ENCODE results near the gene GRM8.
"Not testable (repeated sequence)": the region's sequence is repeated elsewhere in the genome, so short reads cannot be mapped to it uniquely, and the experiment has no call there.

GRM8 gene

DNA sequence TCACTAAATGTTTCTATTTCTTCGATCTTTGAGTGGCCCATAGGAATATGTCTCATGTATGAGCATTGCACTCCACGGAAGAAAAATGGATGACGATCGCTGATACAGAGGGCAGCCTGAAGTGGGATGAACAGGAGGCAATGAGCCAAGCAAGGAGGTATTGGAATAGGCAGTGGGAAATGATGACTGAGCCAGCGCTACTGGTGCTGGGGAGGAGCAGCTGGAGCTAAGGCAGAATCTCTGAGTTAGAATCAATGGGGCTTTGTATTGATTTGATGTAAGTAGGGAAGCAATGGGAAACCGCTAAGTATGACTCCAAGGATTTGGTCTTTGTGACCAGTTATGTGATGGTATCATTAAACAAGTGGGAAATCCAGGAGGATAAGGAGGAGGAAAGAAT is 345.1 kb downstream of the GRM8 start:
- DNase-seq = not testable (repeated sequence)

DNA sequence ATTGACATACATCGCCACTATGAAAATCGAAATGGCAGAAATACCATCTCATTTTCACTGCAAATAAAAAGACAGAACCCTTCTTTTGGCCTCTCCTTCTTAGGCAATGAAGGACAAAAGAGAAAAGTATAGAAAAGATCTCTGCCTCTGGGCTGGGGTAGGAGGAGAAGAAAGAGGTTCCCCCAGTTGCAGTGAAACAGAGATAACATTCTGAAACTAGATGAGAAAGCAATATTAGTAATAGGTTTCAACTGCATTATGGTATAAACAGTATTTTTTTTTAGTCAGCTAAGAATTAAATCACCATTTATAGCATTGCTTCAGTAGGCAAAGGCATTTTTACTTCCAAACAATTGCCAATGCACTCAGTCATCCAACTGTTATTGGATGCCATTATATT is 347.5 kb downstream of the GRM8 start:
- DNase-seq = not testable (repeated sequence)

GRCh38 chr7:126901041-126901765 is 351.5 kb downstream of the GRM8 start:
- DNase-seq = not testable (repeated sequence)

GRCh38 chr7:126887980-126888379 is 364.8 kb downstream of the GRM8 start:
- not testable (repeated sequence) for DNase-seq

- DNase-seq = not testable (repeated sequence)
Observed at GRCh38 chr7:126887560-126887959, 365.2 kb downstream of the GRM8 start.

- DNase-seq = not testable (repeated sequence)
Observed at GRCh38 chr7:126882730-126883129, 370.0 kb downstream of the GRM8 start.

DNA sequence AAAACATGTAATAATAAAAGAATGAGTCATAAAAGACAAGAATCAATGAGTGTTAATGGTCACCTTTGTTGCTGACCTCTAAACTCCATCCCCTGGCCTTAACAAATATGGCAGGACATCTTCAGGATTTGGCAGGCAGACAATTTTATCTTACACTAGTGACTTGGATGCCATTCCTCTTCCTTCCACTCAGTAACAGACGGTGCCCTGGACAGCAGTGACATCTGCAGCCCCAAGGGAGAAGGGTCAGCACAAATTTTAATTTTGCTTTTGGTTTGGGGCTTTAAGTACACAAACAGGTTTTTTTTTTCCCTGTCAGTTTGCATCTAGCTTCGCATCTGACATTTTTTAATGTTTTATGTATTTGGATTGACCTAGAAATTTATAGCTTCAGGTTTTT is 370.8 kb downstream of the GRM8 start:
- DNase-seq = not testable (repeated sequence)

DNA sequence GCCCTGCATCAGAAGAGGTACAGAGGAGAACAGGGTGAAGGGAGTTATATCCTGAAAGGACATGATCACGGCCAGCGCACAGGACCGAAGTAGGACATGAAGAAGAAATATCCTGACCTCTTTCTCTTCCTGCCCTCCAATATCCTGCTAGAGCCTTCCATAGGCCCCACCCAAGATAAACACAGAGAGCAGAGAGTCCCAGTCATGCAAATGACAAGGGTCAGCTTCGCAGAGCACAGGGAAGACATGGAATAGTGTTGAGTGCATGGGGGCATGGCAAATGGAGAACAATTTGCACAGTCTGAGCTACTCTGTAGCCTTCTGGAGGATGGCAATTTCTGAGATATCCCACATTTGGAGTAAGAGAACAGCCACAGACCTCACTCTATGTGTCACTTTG is 371.4 kb downstream of the GRM8 start:
- no peak for DNase-seq

DNA sequence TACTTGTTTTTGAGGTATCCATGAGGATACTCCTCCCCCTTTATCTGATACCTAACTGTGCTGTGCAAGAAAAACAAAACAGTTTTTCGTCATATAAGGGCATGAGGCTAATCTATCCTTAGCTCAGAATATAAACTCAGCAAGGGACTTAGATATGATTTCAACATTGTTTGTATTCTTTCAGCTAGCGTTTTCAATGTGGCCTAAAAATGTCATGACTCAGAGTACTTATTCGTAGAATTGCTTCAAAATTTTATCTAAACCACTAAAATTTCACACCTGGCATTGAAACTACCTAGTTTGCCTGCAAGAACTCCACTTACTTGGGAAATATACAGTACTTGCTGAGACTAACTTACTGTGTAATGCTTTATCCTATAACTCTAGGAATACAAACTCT is 376.2 kb downstream of the GRM8 start:
- DNase-seq = not testable (repeated sequence)

GRCh38 chr7:126856691-126857291 is 395.9 kb downstream of the GRM8 start:
- no peak for DNase-seq

DNA sequence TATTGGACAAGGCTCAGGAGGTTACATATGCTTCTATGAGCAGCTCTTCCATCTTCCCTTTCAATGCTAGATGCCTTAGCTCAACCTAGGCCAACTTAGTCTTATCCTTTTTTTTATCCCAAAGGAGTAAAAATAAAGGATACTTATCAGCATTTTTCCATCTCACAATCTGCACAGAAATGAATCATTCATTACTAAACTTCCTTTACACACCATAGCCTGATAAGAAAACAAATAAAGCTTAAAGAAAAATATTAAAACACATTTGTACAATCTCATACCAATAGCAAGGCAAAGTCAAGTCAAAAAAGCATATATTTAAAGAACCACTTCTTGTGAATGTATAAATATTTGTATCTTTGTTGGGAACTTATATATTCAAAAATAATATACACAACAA is 407.4 kb downstream of the GRM8 start:
- no peak for DNase-seq

DNA sequence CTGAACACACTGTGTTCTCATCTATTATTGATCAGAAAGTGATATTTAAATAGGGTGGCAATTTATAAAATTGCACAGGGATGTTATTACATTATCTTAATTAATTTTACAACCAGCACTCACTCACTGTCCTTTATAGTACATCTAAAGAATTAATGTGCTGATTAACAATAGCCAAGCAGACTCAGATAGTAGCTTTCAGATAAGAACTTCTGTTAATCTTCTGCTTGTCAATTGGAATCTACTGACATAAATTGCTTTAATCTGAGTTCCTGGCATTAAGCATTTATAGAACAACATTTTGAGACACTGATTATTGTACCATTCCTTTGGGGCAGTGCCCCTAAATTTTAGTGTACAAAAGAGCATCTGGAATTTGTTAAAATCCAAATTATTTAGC is 408.9 kb downstream of the GRM8 start:
- no peak for DNase-seq

DNA sequence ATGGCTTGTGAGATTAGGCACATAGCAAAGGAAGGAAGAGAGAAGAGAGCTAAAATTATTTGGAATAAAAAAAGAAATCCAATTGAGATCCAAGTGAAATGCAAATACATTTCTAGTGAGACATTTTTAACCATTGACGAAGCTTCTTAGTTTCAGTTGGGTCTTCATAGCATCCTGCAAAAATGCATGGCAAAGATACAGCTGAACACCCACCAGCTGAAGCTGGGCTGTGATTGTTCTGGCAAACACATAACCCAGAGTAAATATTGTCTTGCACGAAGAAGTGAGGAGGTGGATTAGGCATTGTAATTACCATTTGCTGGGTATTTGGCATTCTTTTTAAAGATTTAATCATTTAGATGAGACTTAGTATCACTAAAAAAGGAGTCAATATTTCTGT is 409.4 kb downstream of the GRM8 start:
- DNase-seq = no peak

DNA sequence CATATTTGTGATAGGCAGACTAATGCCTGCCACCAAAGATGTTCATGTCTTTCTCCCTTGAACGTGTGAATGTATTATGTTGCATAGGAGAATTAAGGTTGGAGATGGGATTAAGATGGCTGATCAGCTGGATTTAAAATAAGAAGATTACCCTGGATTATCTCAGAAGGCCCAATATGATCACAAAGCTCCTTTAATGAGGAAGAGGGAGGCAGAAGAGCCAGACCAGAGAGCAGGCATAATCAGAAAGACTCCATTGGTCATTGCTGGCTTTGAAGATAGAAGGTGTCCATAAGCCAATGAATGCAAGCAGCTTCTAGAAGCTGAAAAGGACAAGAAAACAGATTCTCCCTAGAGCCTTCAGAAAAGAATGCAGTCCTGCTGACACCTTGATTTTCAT is 410.3 kb downstream of the GRM8 start:
- no peak for DNase-seq

DNA sequence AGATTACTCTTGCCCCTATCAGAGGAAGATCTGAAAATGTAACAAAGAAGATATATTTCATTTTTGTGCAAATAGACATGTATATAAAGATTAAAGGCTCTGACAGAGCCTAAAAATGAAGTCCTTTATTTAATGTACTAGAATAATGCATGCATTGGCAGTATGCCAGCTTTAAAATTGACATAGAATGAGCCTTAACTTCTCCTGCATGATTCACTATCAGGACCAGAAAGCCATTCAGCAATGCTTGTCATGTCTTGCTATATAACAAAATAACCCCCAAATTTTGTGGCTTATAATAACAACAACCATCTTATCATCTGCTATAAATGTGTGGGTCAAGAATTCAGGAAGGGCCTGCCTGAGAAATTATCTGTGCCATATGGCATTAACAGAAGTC is 411.9 kb downstream of the GRM8 start:
- no peak for DNase-seq

GRCh38 chr7:126839624-126840023 is 413.1 kb downstream of the GRM8 start:
- DNase-seq = no peak

DNA sequence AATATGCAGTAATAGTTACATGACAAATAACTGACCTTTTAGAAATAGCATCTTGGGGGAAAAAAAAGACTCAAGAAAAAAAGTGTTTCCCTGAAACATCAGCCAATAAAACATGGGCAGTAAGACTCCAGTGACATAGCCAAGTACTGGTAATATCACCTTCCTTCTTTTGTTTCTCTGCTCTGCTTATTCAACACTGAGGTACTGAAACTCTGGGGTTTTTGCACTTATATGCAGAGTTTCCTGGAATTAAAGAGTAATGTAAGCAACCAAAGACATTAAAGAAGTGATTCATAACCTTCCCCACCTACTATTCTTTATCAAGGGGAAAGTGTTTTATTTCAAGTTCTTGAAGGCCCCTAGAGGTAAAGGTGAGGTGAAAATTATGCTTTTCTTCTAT is 414.5 kb downstream of the GRM8 start:
- no peak for DNase-seq

- DNase-seq = not testable (repeated sequence)
Observed at GRCh38 chr7:126831241-126831640, 421.5 kb downstream of the GRM8 start.

DNA sequence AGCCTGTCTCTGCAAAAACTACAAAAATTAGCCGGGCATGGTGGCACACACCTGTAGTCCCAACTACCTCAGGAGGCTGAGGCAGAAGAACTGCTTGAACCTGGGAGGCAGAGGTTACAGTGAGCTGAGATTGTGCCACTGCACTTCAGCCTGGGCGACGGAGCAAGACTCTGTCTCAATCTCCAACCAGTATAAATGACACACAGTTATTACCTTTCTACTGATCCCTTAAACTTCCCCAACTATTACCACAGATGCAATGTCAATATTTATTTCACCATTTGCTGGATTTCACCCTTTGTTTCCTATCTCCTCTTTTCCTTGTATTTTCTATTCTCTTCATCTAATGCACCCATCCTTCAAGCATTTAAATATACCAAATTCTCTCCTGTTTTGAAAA is 431.8 kb downstream of the GRM8 start:
- no peak for DNase-seq

DNA sequence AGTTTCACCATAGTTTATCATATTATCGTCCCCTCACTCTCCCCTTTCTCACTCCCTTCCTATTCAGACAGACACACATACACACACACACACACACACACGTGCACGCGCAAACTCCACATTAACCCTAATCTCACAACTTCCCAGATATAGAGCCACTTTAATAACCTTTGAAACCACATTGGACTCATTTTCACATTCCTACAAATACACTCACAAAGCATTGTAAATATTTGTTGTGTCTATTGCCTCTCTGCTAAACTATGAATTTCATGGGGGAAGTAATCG is 433.6 kb downstream of the GRM8 start:
- DNase-seq = no peak

DNA sequence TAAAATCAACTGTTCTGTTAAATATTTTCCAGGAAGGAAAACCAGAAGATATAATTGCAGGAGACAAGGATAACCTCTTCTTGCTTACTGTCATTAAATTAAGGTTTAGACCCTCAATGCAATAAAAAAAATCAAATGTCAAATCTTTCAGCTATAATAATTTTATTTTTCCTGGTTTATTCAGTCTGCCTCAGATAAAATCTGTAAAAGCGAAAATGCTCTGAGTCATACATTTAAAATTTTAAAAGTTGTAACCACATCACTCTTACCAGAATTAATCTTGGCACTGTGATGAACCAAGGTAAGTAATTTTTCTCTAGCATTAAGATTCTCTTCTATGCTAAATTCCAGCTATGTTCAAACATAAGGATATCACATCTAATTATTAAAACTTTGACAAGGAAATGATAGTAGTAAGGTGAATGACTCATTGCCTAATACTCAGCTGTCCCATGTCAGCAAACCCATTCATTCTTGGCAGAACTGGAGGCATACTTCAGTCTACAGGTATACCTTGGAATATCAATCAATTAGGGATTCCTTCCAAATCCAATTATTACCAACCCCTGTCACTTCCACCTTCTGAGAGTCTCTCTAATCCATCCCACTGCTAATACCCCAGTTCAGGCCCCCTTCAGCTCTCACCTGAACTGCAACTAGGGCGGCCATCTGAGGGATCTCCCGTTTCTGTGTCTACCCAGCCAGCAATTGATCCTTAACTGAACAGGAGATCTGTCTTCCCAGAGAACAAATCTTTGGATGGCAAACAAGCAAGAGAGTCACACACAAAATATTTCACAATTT is 434.1 kb downstream of the GRM8 start:
- no peak for DNase-seq

GRCh38 chr7:126809188-126809587 is 443.6 kb downstream of the GRM8 start:
- DNase-seq = no peak

DNA sequence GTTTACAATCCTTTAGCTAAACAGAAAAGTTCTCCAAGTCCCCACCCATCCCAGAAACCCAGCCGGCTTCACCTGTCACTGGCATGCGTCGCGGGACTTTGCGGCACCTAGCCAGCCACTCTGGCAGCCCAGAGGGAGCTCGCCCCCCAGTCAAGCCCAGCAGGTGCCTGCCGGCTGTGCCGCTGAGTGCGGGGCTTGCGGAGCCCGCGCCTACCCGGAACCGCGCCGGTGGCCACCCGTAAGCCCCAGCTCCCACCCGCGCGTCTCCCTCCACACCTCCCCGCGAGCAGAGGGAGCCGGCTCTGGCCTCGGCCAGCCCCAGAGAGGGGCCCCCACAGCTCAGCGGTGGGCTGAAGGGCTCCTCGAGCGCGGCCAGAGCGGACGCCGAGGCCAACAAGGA is 446.1 kb downstream of the GRM8 start:
- DNase-seq = no peak

DNA sequence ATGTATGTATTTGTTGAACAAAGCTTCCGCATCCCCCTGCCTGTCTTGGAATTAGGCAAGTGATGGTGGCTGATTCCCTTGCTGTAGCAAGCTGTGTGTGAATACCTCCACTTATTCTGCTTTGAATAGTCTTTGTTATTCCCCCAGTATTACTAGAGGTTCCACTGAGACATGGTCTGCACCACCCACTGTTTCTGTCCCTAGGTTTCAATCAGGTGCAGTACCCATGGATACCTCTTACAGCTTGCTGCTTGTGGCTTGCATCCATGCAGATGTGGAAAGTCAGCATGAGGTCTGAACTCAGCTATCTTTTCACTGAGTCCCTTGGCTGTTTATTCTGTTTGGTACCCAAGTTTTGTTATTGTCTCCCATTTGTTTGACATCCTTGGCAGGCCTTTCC is 447.4 kb downstream of the GRM8 start:
- DNase-seq = no peak

All from effector CD4-positive, alpha-beta T cell (primary cell).